ENCODE data around the gene HES7.

- TF ChIP-seq, protein P1, sequence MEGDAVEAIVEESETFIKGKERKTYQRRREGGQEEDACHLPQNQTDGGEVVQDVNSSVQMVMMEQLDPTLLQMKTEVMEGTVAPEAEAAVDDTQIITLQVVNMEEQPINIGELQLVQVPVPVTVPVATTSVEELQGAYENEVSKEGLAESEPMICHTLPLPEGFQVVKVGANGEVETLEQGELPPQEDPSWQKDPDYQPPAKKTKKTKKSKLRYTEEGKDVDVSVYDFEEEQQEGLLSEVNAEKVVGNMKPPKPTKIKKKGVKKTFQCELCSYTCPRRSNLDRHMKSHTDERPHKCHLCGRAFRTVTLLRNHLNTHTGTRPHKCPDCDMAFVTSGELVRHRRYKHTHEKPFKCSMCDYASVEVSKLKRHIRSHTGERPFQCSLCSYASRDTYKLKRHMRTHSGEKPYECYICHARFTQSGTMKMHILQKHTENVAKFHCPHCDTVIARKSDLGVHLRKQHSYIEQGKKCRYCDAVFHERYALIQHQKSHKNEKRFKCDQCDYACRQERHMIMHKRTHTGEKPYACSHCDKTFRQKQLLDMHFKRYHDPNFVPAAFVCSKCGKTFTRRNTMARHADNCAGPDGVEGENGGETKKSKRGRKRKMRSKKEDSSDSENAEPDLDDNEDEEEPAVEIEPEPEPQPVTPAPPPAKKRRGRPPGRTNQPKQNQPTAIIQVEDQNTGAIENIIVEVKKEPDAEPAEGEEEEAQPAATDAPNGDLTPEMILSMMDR (IDR thresholded peaks at IDR 0.05): no peak
- no peak for TF ChIP-seq POLR2A (IDR thresholded peaks at IDR 0.05)
- no peak for TF ChIP-seq EP300 (IDR thresholded peaks at IDR 0.05)
Observed at GRCh38 chr17:8161289-8162232, 37.7 kb upstream of the HES7 start.
